Activated B cell treated with CpG ODN at 0.5 μM for 24 hours (primary cell): ENCODE data around the gene TOMM22. TPM values are rescaled to one million over a fixed set of nuclear protein-coding genes. Genes with fewer than 3 reads are reported as not detected.
A peak's percentile ranks its signal among the peaks of the same experiment; 100 is the strongest.

ENCODE experiments used
- ATAC-seq: fragments of 200-7000 bp; cut with Tn5 transposase; one replicate; pipeline ENCODE4 v1.10.0; 2021; ENCODE audit warnings: low read depth, mild to moderate bottlenecking, moderate library complexity
- CTCF ChIA-PET: fragments of 350-600 bp; sonication (Branson Sonifier 250); formaldehyde crosslinking; loops from one replicate; lab custom pipeline; 2021; ENCODE audit warnings: antibody characterized with exemption; lab: Charles Lee
- POLR2A ChIA-PET: fragments of 350-600 bp; sonication (Branson Sonifier 250); formaldehyde crosslinking; loops from one replicate; lab custom pipeline; 2021; ENCODE audit warnings: antibody characterized with exemption; lab: Charles Lee
- DNase-seq: peaks from one replicate; pipeline ENCODE4 v3.0.0; 2022
- H3K27ac Mint-ChIP-seq: one replicate; pipeline ENCODE4 v1.8.0; 2020; ENCODE audit warnings: mixed read lengths
- H3K27me3 Mint-ChIP-seq: one replicate; pipeline ENCODE4 v1.8.0; 2021; ENCODE audit warnings: mixed read lengths
- H3K36me3 Mint-ChIP-seq: one replicate; pipeline ENCODE4 v1.8.0; 2021; ENCODE audit warnings: low read depth, mixed read lengths
- H3K4me1 Mint-ChIP-seq: one replicate; pipeline ENCODE4 v1.8.0; 2021; ENCODE audit warnings: mixed read lengths
- H3K4me3 Mint-ChIP-seq: one replicate; pipeline ENCODE4 v1.8.0; 2020; ENCODE audit warnings: mild to moderate bottlenecking, mixed read lengths
- H3K9me3 Mint-ChIP-seq: one replicate; pipeline ENCODE4 v1.8.0; 2020; ENCODE audit warnings: mixed read lengths
- CTCF ChIP-seq: fragments of 200-600 bp; IDR thresholded peaks from one replicate; pipeline ENCODE4 v1.8.0; 2022; ENCODE audit warnings: antibody characterized with exemption, mild to moderate bottlenecking
- intact Hi-C: fragments of 100-400 bp; cut with micrococcal nuclease; formaldehyde crosslinking; loops from one replicate; pipeline ENCODE4 v1.15.1; 2024
- total RNA-seq: library from RNA; stranded (reverse); gene quantifications from 2 replicates; pipeline ENCODE4 v1.2.3, GENCODE V29; 2022

The TOMM22 gene
- total RNA-seq, 1 donor from 2014 or later = 99.4 TPM

DNA sequence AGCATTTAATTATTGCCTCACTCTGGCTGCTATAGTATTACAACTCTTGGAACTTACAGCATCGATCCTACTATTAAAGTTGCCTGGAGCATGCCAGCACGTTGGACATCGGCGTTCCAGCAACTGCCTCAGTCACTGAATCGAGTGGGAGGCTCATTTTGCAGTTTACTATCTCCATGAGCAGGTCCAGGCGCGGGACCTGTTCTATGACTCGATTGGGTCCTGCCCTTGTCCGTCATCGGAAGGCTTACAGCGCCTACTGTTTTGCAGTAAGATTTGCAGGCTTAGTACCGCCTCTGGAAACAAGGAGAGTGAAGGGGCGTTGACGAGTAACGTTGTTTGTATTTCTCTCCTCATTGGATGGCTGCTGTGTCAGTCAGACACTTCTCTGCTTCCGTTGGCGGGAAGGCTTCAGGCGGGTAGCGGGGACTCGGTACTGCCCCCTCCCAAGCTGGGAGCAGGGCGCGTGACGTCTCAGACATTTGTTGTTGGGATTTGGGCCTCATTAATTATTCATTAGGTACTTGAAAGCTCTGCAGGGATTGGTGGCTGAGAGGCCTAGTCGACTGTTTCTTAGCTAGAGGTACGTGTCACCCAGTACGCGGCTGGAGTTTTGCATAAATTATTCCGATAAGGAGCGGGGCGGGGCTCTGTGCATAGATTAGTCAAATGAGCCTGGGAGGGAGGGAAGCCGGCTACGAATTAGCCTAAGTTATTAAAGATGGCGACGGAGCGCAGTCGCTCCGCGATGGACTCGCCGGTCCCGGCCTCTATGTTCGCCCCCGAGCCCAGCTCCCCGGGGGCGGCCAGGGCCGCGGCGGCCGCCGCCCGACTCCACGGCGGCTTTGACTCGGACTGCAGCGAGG, 23.7 kb downstream of the TOMM22 start, which contains the start of gene GTPBP1:
TSS of gene GTPBP1 (plus strand) at position 710 of the 866 bp plus-strand sequence. CDS start at position 722, 12 bp downstream.
- TF ChIP-seq CTCF = no peak
- Mint-ChIP-seq H3K27me3 (no peaks in the 10 kb centered on the region), H3K4me1 (peaks cover 69% of the 10 kb centered on the region), H3K27ac (peak within 1 kb of the TSS; percentile 85), H3K36me3 (peaks cover 20% of the 10 kb centered on the region), H3K4me3 (peak within 1 kb of the TSS; percentile 88), H3K9me3 (no peaks in the 10 kb centered on the region)
- ChIA-PET CTCF (interaction anchor here (1.2 to 2.4 kb wide), 2 partner anchors 24 to 653 kb away, joined by 3 to 10 read pairs; partner anchors contain the start of gene TOMM22), POLR2A (interaction anchor here (0.6 to 2.7 kb wide), 16 partner anchors 9 to 1824 kb away, joined by 3 to 22 read pairs (median 4); partner anchors contain the start of genes CBX7, PDXP, RPL3 and SUN2)
- ATAC-seq = peak; percentile 79
- intact Hi-C loops = loop anchor here (1.0 to 10.0 kb wide), 8 partner anchors 24 to 1339 kb away; partner anchors contain the start of genes DMC1, DNAL4, PICK1 and PLA2G6
- peak; percentile 82 for DNase-seq

DNA sequence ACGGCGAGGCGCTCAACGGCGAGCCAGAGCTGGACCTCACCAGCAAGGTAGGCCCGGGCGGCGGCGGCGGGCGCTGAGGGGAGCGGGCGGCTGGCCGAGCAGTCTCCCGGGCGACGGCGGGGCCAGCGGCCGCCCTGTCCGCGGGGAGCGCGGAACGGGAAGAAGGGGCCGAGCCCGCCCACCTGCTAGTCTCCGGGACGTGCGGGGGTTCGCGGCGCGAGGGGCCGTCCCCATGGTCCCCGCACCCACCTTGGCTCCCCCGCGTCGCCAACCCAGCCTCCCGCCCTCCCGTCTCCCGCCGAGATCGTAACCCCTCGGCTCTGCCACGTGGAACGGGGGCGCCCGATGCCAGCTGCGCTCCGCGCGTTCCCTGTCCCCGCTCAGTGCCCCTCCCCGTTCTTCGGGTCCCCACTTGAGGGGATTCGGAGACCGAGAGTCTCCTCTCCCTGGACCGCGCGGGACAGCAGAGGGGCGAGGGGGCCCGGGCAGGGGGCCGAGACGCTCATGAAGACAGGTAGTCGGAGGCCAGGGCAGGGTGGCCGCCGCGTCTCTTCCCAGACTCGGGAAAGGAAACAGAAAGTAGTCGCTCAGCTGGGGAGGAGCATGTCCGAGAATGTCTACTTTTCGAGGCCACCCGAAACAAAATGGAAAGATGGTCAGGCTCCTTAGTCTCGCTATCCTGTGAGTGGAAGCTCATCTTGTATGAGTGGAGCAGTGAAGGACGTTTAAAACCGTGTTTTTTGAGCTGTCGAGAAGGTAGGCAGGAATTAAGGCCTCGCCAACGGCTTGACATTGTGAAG, 24.5 kb downstream of the TOMM22 start:
- ChIA-PET CTCF (interaction anchor here (1.2 kb wide), 2 partner anchors 25 to 654 kb away, joined by 3 to 5 read pairs; partner anchors contain the start of gene TOMM22), POLR2A (interaction anchor here (0.6 to 2.7 kb wide), 17 partner anchors 9 to 1338 kb away, joined by 3 to 22 read pairs (median 3); partner anchors contain the start of genes CBX7, PDXP, RPL3 and SUN2)
- no peaks in the 10 kb centered on the region for H3K9me3 Mint-ChIP-seq
- intact Hi-C loops = loop anchor here (5.0 to 10.0 kb wide), 3 partner anchors 86 to 1338 kb away; partner anchors contain the start of gene DNAL4
- H3K27ac Mint-ChIP-seq = peak overlapping the region; percentile 85
- TF ChIP-seq CTCF = no peak
- H3K4me1 Mint-ChIP-seq = peaks cover 74% of the 10 kb centered on the region
- H3K4me3 Mint-ChIP-seq = peak overlapping the region; percentile 88
- ATAC-seq = no peak
- H3K36me3 Mint-ChIP-seq = peaks cover 25% of the 10 kb centered on the region
- no peaks in the 10 kb centered on the region for H3K27me3 Mint-ChIP-seq
- DNase-seq = no peak

DNA sequence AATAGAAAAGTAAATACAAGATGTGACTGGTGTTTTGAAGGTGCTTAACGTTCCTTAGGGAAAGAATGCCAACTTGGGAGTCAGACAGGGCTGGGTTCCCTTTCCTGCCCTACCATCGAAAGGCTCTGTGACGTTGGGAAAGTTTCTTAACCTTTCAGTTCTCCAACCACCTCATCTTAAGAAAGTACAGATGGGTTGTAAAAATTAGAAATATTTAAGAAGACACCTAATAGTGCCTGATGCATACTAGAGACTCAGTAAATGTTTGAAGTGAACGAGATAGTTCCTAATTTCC, 25.1 kb downstream of the TOMM22 start:
- Mint-ChIP-seq H3K27me3 (no peaks in the 10 kb centered on the region), H3K9me3 (no peaks in the 10 kb centered on the region), H3K4me3 (peak overlapping the region; percentile 88), H3K27ac (peak overlapping the region; percentile 85), H3K36me3 (peaks cover 29% of the 10 kb centered on the region), H3K4me1 (peaks cover 70% of the 10 kb centered on the region)
- intact Hi-C loops = loop anchor here (5.0 to 10.0 kb wide), 3 partner anchors 85 to 1338 kb away; partner anchors contain the start of gene DNAL4
- DNase-seq = no peak
- POLR2A ChIA-PET = interaction anchor here (0.6 to 2.7 kb wide), 6 partner anchors 10 to 308 kb away, joined by 3 to 22 read pairs (median 4); partner anchors contain the start of genes SUN2 and TOMM22
- no peak for ATAC-seq
- TF ChIP-seq CTCF = no peak
- CTCF ChIA-PET = interaction anchor here (1.2 kb wide), 1 partner anchor 25 kb away, joined by 5 read pairs; the partner anchor contains the start of gene TOMM22

GRCh38 chr22:38707346-38707745, 25.6 kb downstream of the TOMM22 start:
- Mint-ChIP-seq H3K9me3 (no peaks in the 10 kb centered on the region), H3K27ac (peak overlapping the region; percentile 85), H3K27me3 (no peaks in the 10 kb centered on the region), H3K36me3 (peaks cover 32% of the 10 kb centered on the region), H3K4me1 (peaks cover 73% of the 10 kb centered on the region), H3K4me3 (peak overlapping the region; percentile 88)
- ChIA-PET CTCF (interaction anchor here (1.2 to 1.4 kb wide), 2 partner anchors 18 to 26 kb away, joined by 3 to 5 read pairs; partner anchors contain the start of gene TOMM22), POLR2A (interaction anchor here (0.6 to 2.7 kb wide), 6 partner anchors 10 to 309 kb away, joined by 3 to 22 read pairs (median 4); partner anchors contain the start of genes SUN2 and TOMM22)
- TF ChIP-seq CTCF = no peak
- ATAC-seq (no peak), DNase-seq (no peak)
- intact Hi-C loops = loop anchor here (5.0 to 10.0 kb wide), 3 partner anchors 85 to 1337 kb away; partner anchors contain the start of gene DNAL4
